Right hindlimb (tissue), 1 donor: ENCODE results near the gene MAPK11.
A peak's percentile ranks its signal among the peaks of the same experiment; 100 is the strongest.

Experiments used
- DNase-seq: peaks from one replicate; pipeline ENCODE4 v3.0.0-alpha.2; 2018

MAPK11 gene

DNA sequence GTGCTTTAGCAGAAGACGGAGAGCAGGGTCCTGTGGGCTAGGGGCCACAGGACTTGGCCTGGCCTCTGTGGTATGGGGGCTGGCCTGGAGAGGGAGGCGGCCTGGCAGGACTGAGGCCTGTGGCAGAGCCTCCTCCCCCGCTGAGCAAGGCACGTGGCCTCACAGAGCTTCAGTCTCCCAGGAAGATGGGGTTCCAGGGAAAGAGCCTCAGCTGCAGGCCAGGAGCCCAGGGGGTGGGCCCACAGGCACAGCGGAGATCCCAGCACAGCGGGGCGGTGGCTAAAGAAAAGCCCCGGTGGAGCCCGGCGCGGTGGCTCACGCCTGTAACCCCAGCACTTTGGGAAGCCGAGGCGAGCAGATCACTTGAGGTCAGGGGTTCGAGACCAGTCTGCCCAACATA lies 10.9 kb downstream of the MAPK11 start:
- DNase-seq, result no peak

DNA sequence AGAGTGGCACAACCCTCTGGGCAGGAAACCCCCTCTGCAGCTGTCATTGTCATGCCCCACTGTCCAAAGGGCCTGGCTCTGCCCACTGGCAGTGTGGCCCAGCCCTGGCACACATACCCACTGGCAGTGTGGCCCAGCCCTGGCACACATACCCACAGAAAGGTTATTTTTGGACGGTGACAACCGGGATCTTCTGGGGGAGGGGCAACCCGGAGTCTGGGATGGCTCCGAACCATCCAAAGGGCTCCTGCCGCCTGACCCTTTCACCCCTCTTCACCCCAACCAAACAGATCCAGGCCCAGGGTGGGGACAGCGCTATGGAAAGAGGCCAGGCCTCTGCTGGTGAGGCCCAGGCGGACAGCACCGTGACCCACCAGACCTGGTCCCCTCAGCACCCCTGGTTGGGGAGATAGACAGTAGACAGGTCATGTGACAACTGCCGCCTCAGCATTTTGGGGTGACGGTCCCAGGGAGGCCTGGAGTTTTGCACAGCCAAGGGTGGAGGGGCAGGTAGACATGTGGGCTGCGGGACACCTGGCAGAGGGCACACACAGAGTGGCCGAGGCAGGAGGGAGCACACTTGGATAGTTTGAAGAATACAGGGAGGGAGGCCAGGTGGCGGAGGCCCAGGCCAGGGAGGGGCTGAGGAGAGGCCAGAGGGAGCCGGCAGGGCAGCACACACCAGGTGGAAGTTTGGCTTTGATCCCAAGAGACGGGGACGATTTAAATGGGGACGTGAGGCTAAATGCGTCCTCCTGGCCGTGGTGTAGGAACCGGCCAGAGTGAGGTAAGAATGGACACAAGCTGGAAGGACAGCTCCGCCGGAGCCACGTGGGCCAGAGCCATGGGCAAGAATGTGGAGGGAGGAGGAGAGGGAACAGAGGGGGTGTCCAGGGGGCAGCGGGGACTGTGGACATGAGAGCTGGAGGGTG lies 11.6 kb downstream of the MAPK11 start:
- no peak for DNase-seq

DNA sequence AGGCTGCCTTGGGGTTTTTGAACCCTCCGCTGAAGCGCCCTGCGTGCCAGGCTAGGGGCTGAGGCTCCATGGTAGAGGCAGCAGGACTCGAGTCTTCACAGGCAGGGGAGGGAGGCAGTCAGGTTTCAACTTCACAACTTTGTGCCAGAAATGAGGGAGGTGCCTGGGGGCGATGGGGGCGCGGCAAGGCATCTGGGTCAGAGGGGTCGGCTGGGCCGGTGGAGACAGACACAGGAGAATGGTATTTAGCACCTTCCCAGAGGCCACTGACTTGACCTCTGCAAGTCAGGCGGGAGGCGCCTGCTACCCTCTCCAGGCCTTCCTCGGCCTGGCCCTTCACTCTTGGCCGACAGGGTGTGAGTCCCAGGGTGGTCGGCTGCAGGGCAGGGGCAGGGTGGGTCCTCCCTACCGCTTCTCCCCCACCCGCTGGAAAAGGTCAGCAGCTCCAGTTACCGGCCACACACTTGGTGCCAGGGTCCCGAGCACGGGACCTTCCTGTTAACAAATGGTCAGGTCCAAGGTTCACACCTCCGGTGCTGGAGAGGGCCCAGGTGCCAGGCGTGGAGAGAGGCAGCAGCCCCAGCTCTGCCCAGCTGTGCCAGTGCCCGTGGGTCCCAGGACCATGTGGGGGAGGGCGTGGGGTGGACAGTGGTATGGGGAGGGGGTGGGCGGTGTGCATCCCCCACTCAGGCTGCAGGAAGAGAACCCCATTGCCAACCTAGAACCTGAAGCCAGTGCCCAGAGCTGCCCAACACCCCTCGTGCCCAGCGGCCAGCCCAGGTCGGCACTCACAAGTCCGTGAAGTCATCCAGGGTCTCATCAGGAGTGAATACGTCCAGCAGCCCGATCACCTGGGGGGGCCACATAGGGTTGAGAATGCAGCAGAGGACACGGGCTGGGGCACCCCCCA lies 12.5 kb downstream of the MAPK11 start:
- no peak for DNase-seq

DNA sequence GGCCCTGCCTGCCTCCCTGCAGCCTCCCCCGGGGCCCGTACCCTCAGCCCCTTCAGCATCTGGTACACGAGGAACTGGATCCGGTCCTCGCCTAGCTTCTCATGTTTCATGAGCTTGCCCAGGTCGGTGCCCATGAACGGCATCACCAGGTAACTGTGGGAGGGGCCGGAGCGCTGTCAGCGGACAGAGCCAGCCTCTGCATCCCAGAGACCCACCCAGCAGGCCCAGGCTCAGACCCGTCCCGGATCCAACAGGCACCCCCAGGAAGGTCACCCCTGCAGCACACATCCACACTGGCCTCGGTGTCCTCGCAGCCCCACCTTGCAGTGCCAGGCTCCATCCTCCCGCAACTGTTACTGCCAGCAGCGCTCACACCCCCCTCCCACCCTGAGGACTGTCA lies 13.1 kb downstream of the MAPK11 start:
- no peak for DNase-seq

- DNase-seq, result no peak
Measured at GRCh38 chr22:50256258-50256862, 13.8 kb downstream of the MAPK11 start.

DNA sequence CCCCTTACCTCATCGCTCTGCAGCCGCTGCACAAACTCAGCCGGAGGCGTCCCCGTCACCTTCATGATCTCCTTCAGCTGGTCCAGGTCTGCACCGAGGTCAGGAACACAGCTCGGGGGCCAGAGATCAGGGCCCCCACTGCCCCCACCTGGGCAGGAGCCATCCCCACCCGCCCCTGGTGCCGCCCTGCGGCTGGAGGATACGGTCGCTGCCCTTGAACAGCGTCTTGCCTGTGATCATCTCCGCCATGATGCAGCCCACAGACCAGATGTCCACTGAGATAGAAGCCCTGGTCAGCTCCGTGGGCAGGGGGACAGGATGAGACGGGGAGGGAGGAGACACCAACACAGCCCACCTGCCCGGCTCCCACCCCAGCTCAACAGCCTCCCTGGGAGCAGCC lies 14.6 kb downstream of the MAPK11 start:
- no peak for DNase-seq

GRCh38 chr22:50255099-50255498 lies 15.1 kb downstream of the MAPK11 start:
- DNase-seq, result no peak

- peak; percentile 15 for DNase-seq
Measured at GRCh38 chr22:50253941-50254340, 16.2 kb downstream of the MAPK11 start.

DNA sequence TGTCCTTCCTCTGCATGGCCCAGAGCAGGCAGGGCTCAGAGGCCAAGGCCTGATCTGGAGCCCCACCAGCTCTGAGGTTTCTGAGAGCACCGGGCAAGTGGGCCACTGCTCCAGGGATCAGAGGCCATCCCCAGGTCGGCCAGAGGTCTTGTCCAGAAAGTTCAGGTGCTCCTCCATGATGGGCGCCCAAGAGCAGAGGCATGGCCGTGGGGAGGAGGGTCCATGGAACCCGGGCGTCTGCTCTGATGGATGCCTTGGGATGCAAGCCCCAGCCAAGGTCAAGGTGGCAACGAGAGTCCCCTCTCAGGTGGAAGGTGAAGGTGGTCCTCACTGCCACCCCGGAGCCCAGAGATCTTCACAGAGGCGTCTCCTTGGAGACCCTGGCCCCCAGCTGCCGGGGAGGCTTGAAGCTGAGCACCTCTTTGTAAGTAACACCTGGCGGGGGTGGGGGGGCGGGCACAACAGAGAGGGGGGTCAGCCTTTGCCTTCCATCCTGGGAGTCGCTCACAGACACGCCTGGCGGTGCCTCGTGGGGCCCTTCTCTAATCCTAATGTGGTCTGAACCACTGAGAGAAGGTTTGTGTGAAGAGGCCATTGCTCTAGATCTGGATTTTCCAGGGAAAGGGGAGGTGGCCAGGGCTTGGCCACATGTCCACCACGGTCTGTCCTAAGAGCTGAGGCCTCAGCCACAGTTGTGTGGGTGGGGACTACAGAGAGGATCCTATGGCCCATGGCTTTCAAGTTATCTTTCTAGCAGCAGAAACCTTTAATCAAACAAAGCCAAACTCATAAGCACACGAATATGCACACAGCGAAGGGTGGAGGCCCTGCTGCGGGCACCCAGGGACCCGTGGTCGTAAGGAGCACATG lies 16.9 kb downstream of the MAPK11 start:
- peak; percentile 23 for DNase-seq

- DNase-seq, result peak; percentile 73
Measured at GRCh38 chr22:50252082-50253045, 17.8 kb downstream of the MAPK11 start.

GRCh38 chr22:50251477-50252081 lies 18.6 kb downstream of the MAPK11 start:
- no peak for DNase-seq

- DNase-seq, result peak; percentile 82
Measured at GRCh38 chr22:50250555-50251476, 19.4 kb downstream of the MAPK11 start, which contains the start of gene HDAC10. Gene HDAC10 (minus strand): TSS chr22:50251265. CDS start chr22:50251032, 233 bp downstream.

- DNase-seq, result no peak
Measured at GRCh38 chr22:50250249-50250554, 20.0 kb downstream of the MAPK11 start.

- DNase-seq, result peak; percentile 22
Measured at GRCh38 chr22:50249341-50250248, 20.6 kb downstream of the MAPK11 start.

DNA sequence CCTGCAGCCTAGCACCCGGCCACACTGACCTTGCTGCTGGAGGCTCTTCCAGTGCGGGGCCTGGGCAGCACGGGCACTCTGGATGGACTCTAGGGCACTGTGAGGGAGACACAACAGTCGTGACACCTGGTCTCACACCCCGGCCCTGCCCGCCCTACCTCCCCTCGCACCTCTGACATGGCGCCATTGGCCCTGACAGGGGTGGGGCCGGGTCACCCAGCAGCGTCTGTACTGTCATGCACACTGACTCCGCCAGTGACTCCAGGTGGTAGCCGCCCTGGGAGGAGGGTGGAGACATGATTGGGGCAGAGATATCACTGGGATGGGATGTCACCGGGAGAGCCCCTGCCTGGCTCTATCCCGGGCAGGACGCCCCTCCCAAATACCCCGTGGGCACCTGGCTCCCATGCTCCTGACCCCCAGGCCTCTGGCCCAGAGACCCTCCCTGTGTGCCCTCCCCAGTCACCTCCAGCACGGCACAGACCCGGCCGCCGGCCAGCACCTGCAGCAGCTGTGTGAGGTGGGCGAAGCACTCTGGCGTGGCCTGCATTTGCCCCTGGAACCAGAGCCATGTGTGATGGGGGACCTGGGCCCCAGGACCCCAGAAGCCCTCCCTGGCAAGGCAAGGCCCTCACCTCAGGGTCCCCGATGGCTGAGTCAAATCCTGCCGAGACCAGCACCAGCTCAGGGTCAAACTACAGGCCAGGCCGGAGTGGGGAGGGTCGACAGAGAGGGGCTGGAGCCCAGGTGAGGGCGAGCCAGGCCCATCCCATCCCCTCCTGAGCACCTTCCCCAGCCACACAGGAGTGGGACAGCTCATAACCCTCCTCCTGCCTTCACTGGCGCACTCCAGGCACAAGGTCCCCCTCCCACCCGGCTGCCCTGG lies 21.7 kb downstream of the MAPK11 start:
- peak; percentile 34 for DNase-seq

DNA sequence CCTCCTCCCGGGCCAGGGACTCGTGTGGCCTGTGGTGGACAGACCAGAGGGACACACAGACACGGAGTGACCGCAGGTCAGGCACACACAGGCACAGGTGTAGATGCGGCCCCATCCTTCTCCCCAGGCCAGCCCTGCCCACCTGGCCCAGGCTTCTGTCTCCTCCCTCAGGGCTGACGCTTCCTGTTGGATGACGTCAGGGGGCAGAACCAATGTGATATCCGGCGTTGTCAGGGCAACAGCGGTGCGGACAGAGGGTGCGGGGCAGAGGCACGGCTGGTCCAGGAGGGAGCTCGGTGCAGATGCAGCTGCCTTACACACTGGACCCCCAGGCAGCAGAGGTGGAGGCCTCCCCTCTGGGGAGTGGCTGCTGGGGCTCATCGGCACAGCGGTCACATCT lies 22.4 kb downstream of the MAPK11 start:
- peak; percentile 66 for DNase-seq
